GM12878 (cell line): ENCODE results near the gene ZNF385C. TPM values are rescaled to one million over a fixed set of nuclear protein-coding genes. Genes with fewer than 3 reads are reported as not detected.

Source experiments
- BCL11A ChIP-seq: IDR thresholded peaks from 2 replicates; pipeline ENCODE4 v1.6.1; 2011; ENCODE audit warnings: low read depth, low read length
- MEF2B ChIP-seq: fragments of 450-650 bp; IDR thresholded peaks from 2 replicates; pipeline ENCODE4 v1.6.1; 2018; ENCODE audit warnings: mild to moderate bottlenecking, moderate library complexity; ENCODE audit not compliant: partially characterized antibody, poor library complexity, severe bottlenecking
- NR2C1 ChIP-seq: fragments of 450-650 bp; IDR thresholded peaks from 2 replicates; pipeline ENCODE4 v1.6.1; 2017; ENCODE audit warnings: antibody characterized with exemption, mild to moderate bottlenecking, moderate library complexity
- NR2F1 ChIP-seq: fragments of 450-650 bp; conservative IDR thresholded peaks from 2 replicates; pipeline ENCODE4 v1.6.1; 2017; ENCODE audit warnings: mild to moderate bottlenecking
- PAX8 ChIP-seq: fragments of 450-650 bp; IDR thresholded peaks from 2 replicates; pipeline ENCODE4 v1.6.1; 2017; ENCODE audit warnings: mild to moderate bottlenecking, moderate library complexity
- RAD51 ChIP-seq: fragments of 450-650 bp; IDR thresholded peaks from 2 replicates; pipeline ENCODE4 v1.6.1; 2016; ENCODE audit warnings: moderate library complexity, mild to moderate bottlenecking, inconsistent platforms
- SPI1 ChIP-seq: IDR thresholded peaks from 2 replicates; pipeline ENCODE4 v1.6.1; 2011; ENCODE audit warnings: low read depth, mild to moderate bottlenecking, low read length, moderate library complexity, borderline replicate concordance; ENCODE audit not compliant: insufficient read depth
- SUZ12 ChIP-seq: fragments of 200-600 bp; sonication (generic); IDR thresholded peaks from one replicate; pipeline ENCODE4 v1.6.1; 2018; ENCODE audit warnings: antibody characterized with exemption, mild to moderate bottlenecking; ENCODE audit not compliant: unreplicated experiment
- polyA plus RNA-seq, 11 experiments: library from polyadenylated mRNA; depleted of rRNA in 4 of 11; unstranded in 6 of 11; stranded (reverse) in 5 of 11; fragments of >200 nt; fragmentation: Nextera tagmentation in 4 of 11; fragmentation: Illumina TruSeq in 1 of 11; extraction: Ambion mirVana in 4 of 11; extraction: Trizol in 1 of 11; gene quantifications; 1 replicate in 1 of 11; 2 replicates in 10 of 11; pipeline versions ENCODE4 v1.2.1 to v1.2.3, GENCODE V29; 2011 to 2016; ENCODE audit warnings: inconsistent platforms in 2 of 11, missing spikeins in 2 of 11, low read depth in 1 of 11
- total RNA-seq, 4 experiments: library from RNA; depleted of rRNA in 3 of 4; stranded (reverse); fragments of >200 nt in 3 of 4; fragmentation: Illumina TruSeq in 1 of 4; extraction: Trizol in 1 of 4; gene quantifications; 2 replicates each; pipeline versions ENCODE4 v1.2.1 to v1.2.3, GENCODE V29; 2013 to 2021
- TF ChIP-seq, protein P1 (sequence below), 3 experiments: IDR thresholded peaks in 2 of 3; conservative IDR thresholded peaks in 1 of 3; 2 replicates each; pipeline ENCODE4 v1.5.1; 2011; ENCODE audit warnings: low read depth in 3 of 3, low read length in 3 of 3, mild to moderate bottlenecking in 3 of 3, control low read depth in 2 of 3, moderate library complexity in 2 of 3, inconsistent platforms in 1 of 3, mixed read lengths in 1 of 3; ENCODE audit not compliant: control insufficient read depth in 2 of 3, insufficient read depth in 1 of 3; ENCODE audit errors: extremely low read depth in 1 of 3
- TF ChIP-seq, protein P2 (sequence below): fragments of 450-650 bp; IDR thresholded peaks from 2 replicates; pipeline ENCODE4 v1.6.1; 2016; ENCODE audit warnings: mild to moderate bottlenecking, moderate library complexity, borderline replicate concordance

Gene ZNF385C
- total and polyA plus RNA-seq, 10 of the 15 experiments (the other 5 are each of a cell fraction or from before 2014, with no cell fraction given), result 0.06 to 0.20 (median 0.07) TPM; not detected in 5

DNA sequence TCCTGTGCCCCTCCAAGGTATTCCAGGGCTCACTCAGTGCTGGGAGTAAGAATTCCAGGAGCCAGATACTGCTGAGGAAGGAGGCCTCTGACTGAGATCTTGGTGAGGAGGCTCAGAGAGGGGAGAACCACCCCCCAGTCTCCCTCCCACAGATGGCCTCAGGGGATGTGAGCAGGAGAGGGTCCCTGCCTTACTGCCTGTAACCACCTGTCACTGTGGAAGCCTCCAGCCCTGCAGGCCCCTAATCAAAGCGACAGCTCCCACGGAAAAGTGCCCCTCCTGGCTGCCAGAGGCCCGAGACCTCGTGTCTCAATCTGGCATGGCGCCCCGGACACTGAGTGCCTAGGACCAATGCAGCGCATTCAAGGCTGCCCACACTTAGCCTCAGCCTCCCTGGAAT, 40.2 kb downstream of the ZNF385C start (continued):
- TF ChIP-seq, protein P1, sequence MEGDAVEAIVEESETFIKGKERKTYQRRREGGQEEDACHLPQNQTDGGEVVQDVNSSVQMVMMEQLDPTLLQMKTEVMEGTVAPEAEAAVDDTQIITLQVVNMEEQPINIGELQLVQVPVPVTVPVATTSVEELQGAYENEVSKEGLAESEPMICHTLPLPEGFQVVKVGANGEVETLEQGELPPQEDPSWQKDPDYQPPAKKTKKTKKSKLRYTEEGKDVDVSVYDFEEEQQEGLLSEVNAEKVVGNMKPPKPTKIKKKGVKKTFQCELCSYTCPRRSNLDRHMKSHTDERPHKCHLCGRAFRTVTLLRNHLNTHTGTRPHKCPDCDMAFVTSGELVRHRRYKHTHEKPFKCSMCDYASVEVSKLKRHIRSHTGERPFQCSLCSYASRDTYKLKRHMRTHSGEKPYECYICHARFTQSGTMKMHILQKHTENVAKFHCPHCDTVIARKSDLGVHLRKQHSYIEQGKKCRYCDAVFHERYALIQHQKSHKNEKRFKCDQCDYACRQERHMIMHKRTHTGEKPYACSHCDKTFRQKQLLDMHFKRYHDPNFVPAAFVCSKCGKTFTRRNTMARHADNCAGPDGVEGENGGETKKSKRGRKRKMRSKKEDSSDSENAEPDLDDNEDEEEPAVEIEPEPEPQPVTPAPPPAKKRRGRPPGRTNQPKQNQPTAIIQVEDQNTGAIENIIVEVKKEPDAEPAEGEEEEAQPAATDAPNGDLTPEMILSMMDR (IDR thresholded peaks at IDR 0.05 in 2 of 3, conservative IDR thresholded peaks at IDR 0.05 in 1 of 3; ENCODE audit: control insufficient read depth in 2 of 3, extremely low read depth in 1 of 3, insufficient read depth in 1 of 3, low read depth in 3 of 3, low read length in 3 of 3), result no peak
- TF ChIP-seq NR2C1 (no peak), SUZ12 (no peak), RAD51 (no peak), MEF2B (no peak), PAX8 (no peak), SPI1 (no peak), BCL11A (no peak), NR2F1 (no peak)
- TF ChIP-seq, protein P2, sequence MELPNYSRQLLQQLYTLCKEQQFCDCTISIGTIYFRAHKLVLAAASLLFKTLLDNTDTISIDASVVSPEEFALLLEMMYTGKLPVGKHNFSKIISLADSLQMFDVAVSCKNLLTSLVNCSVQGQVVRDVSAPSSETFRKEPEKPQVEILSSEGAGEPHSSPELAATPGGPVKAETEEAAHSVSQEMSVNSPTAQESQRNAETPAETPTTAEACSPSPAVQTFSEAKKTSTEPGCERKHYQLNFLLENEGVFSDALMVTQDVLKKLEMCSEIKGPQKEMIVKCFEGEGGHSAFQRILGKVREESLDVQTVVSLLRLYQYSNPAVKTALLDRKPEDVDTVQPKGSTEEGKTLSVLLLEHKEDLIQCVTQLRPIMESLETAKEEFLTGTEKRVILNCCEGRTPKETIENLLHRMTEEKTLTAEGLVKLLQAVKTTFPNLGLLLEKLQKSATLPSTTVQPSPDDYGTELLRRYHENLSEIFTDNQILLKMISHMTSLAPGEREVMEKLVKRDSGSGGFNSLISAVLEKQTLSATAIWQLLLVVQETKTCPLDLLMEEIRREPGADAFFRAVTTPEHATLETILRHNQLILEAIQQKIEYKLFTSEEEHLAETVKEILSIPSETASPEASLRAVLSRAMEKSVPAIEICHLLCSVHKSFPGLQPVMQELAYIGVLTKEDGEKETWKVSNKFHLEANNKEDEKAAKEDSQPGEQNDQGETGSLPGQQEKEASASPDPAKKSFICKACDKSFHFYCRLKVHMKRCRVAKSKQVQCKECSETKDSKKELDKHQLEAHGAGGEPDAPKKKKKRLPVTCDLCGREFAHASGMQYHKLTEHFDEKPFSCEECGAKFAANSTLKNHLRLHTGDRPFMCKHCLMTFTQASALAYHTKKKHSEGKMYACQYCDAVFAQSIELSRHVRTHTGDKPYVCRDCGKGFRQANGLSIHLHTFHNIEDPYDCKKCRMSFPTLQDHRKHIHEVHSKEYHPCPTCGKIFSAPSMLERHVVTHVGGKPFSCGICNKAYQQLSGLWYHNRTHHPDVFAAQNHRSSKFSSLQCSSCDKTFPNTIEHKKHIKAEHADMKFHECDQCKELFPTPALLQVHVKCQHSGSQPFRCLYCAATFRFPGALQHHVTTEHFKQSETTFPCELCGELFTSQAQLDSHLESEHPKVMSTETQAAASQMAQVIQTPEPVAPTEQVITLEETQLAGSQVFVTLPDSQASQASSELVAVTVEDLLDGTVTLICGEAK, result no peak
